Central memory CD8-positive, alpha-beta T cell (primary cell): ENCODE measurements around the gene DHX36.

Experiments used
- ATAC-seq: fragments of 150-1000 bp; cut with Tn5 transposase; replicated peaks from 2 replicates; pipeline ENCODE4 v1.10.0; 2022; ENCODE audit warnings: mild to moderate bottlenecking, moderate FRiP score, moderate number of reproducible peaks; ENCODE audit not compliant: poor library complexity, severe bottlenecking; ENCODE audit errors: extremely low read depth
- DNase-seq, 2 donors: peaks; one replicate each; pipeline ENCODE4 v3.0.0; 2021; ENCODE audit warnings: low spot score in 2 of 2
- H3K27ac Mint-ChIP-seq: one replicate; pipeline ENCODE4 v1.8.0; 2022; ENCODE audit warnings: low read depth, mild to moderate bottlenecking, moderate library complexity, mixed read lengths
- H3K27me3 Mint-ChIP-seq: one replicate; pipeline ENCODE4 v1.8.0; 2022; ENCODE audit warnings: mixed read lengths
- H3K36me3 Mint-ChIP-seq: one replicate; pipeline ENCODE4 v1.8.0; 2022; ENCODE audit warnings: mild to moderate bottlenecking, moderate library complexity, mixed read lengths; ENCODE audit not compliant: insufficient read depth
- H3K4me1 Mint-ChIP-seq: one replicate; pipeline ENCODE4 v1.8.0; 2022; ENCODE audit warnings: mixed read lengths
- H3K4me3 Mint-ChIP-seq: one replicate; pipeline ENCODE4 v1.8.0; 2022; ENCODE audit warnings: mild to moderate bottlenecking, moderate library complexity, mixed read lengths
- H3K9me3 Mint-ChIP-seq: one replicate; pipeline ENCODE4 v1.8.0; 2022; ENCODE audit warnings: mixed read lengths

The DHX36 gene

DNA sequence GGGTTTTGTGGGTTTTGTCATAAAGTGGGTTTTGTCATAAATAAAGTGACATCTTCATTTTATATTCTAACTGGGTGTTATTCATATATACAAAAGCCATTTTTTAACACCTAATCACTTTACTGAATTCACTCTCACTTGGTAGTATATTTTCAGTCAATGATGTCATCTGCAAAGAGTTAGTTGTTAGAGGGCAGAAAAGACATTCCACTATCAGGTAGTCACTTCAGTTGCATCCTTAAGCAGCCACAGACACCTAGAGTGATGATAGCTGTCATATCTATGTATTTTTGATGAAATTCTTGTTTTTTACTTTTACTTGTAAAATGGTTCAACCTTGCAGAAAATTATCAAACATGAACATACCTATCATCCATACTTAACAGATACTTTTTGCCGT is 89.0 kb downstream of the DHX36 start:
- Mint-ChIP-seq H3K27me3 (peaks cover 52% of the 10 kb centered on the region), H3K27ac (no peak overlapping the region), H3K9me3 (no peaks in the 10 kb centered on the region), H3K4me3 (no peak overlapping the region), H3K4me1 (no peaks in the 10 kb centered on the region), H3K36me3 (peaks cover 1% of the 10 kb centered on the region)
- DNase-seq (no peak), ATAC-seq (no peak)

DNA sequence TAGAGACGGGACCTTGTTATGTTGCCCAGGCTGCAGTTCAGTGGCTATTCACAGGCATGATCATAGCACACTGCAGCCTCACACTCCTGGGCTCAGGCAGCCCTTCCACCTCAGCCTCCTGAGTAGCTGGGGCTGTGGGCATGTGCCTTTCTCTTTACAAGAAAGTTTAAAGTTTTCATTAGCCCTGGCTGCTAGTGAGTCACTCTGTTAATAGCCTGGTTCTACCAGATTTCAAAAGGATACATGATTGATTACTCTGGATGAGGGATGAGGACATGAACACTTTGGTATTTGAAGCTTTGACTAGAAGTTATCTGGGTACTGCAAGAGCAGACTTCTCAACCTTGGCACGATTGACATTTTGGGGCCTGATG is 95.1 kb downstream of the DHX36 start:
- no peak overlapping the region for H3K4me3 Mint-ChIP-seq
- H3K27me3 Mint-ChIP-seq: peaks cover 14% of the 10 kb centered on the region

DNA sequence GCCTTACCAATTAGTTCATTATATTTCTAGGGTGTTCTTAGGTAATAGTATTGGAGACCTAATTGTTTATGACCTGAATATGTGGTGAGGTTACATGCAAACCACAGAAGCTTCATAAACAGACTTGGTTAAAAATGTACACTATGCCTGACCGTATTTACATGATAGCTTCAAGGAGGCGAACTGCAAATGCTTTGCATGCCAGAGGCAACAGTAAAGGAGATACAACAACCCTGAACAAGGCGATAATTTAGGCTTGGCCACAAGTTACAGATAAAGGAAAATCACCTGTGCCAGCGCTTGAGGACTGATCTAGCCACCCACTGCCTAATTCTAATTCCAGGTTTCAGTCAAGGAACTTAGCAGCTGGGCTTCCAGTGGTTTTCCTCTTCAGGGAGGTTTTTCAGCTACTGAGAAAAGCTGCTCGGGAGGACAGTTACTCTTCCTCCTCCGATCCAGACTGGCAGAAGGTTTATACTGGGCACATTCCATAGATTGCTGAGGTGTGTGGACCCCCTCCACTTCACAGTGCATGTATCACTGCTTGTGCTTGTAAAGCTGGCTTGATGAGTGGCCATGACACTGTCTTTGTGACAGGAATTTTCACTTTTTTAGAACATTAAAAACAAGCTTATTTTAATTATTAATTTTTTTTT is 95.6 kb downstream of the DHX36 start:
- Mint-ChIP-seq H3K4me1 (no peaks in the 10 kb centered on the region), H3K9me3 (no peaks in the 10 kb centered on the region), H3K27ac (no peak overlapping the region), H3K4me3 (no peak overlapping the region), H3K27me3 (peaks cover 9% of the 10 kb centered on the region), H3K36me3 (no peaks in the 10 kb centered on the region)
- DNase-seq (no peak), ATAC-seq (no peak)

More for the DNA sequence above, 95.1 kb downstream of the DHX36 start:
- H3K36me3 Mint-ChIP-seq: no peaks in the 10 kb centered on the region
- H3K9me3 Mint-ChIP-seq: no peaks in the 10 kb centered on the region
- ATAC-seq (no peak), DNase-seq (no peak)
- no peaks in the 10 kb centered on the region for H3K4me1 Mint-ChIP-seq
- no peak overlapping the region for H3K27ac Mint-ChIP-seq

DNA sequence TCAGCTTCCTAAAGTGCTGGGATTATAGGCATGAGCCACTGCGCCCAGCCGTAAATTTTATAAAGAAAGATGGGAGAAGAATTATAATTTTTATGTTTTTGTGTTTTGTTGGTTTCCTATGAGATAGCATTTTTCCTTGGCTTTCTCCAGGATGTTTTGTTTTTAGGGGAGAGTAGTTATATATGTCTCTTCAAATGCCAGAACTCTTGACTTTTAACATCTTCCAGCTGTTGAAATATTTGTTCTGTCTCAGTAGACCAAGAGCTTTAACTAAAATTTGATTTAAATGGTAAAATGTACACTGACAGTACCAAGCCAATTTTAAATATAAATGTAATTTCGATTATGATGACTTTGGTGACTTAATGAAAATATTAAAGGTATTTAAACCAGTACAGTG is 96.8 kb downstream of the DHX36 start:
- DNase-seq (no peak), ATAC-seq (no peak)
- Mint-ChIP-seq H3K4me1 (no peaks in the 10 kb centered on the region), H3K4me3 (no peak overlapping the region), H3K27me3 (no peaks in the 10 kb centered on the region), H3K36me3 (no peaks in the 10 kb centered on the region), H3K27ac (no peak overlapping the region), H3K9me3 (no peaks in the 10 kb centered on the region)

DNA sequence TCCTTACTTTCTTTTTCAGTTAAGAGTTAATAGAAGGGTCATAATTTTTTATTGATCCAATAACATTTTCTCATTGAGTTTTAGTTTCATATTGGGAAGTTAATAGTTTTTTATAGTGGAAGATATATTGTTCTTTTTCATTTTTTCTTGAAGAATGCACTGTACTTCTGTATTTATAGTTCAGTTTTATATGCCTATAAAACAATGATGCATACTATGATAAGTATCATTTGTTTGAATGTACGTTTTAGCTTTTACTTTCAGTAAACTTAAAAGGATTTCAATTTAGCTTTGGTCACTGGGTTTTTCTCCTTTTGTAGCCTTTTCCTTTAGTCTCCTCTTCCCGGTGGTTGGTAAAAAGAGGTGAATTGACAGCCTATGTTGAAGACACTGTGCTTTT is 98.8 kb downstream of the DHX36 start:
- Mint-ChIP-seq H3K4me3 (no peak overlapping the region), H3K4me1 (no peaks in the 10 kb centered on the region), H3K27me3 (peaks cover 4% of the 10 kb centered on the region), H3K36me3 (no peaks in the 10 kb centered on the region), H3K27ac (no peak overlapping the region), H3K9me3 (no peaks in the 10 kb centered on the region)
- no peak for ATAC-seq
- no peak for DNase-seq

DNA sequence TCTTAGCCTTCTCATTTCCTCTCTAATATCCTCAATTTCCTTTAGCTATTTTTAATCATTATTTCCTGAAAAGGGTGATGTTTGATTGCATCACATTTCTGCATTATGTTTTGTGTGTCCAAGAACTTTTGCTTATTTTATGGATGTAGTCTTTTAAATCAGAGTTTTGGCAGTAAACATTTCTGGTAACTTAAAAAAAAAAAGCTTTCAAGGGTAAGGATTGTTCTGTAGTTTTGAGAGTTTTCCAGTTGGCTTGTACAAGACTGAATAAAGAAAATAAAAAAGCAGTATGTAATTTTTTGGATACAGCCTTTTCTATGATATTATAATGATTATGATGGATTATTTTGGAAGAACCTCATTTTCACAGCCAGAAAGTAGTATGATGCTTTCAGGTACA is 99.4 kb downstream of the DHX36 start:
- ATAC-seq (no peak), DNase-seq (no peak)
- Mint-ChIP-seq H3K4me3 (no peak overlapping the region), H3K27ac (no peak overlapping the region), H3K27me3 (peaks cover 11% of the 10 kb centered on the region), H3K36me3 (no peaks in the 10 kb centered on the region), H3K4me1 (no peaks in the 10 kb centered on the region), H3K9me3 (no peaks in the 10 kb centered on the region)

DNA sequence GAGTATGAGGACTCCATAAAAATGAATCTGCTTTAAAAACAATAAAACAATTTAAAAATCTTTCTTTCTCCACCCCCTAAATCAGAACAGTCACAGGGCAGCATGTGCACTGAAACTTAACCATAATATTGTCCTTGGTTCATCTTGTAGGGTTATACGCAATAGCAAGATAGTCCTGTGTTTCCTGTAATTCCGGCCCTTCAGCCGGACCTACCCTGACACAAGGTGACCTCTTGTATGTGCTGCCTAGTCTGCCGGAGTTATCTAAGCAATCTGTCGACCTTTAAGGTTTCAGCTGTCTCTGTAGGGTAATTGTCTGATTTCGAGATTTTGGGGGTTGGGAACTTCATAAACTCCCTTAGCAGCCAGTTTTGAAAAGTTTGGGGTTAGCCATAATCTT is 99.9 kb downstream of the DHX36 start:
- ATAC-seq (no peak), DNase-seq (no peak)
- H3K9me3 Mint-ChIP-seq: no peaks in the 10 kb centered on the region
- peaks cover 12% of the 10 kb centered on the region for H3K27me3 Mint-ChIP-seq
- H3K36me3 Mint-ChIP-seq: no peaks in the 10 kb centered on the region
- no peaks in the 10 kb centered on the region for H3K4me1 Mint-ChIP-seq
- H3K4me3 Mint-ChIP-seq: no peak overlapping the region
- no peak overlapping the region for H3K27ac Mint-ChIP-seq

DNA sequence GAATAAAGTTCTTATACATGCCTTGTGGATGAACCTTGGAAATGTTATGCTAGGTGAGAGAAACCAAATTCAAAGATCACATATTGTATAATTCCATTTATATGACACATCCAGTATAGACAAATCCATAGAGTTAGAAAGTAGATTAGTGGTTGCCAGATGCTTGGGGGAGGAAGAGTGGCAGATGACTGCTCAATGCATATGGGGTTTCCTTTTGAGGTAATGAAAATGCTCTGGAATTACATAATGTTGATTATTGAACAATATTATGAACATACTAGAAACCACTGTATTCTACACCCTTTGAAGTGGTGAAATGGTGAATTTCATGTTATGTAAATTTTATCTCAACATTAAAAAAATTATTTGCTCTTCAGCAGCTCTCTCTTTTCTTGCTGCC is 100.8 kb downstream of the DHX36 start:
- H3K27ac Mint-ChIP-seq: no peak overlapping the region
- no peaks in the 10 kb centered on the region for H3K9me3 Mint-ChIP-seq
- no peaks in the 10 kb centered on the region for H3K36me3 Mint-ChIP-seq
- H3K27me3 Mint-ChIP-seq: peaks cover 12% of the 10 kb centered on the region
- no peaks in the 10 kb centered on the region for H3K4me1 Mint-ChIP-seq
- DNase-seq (no peak), ATAC-seq (no peak)
- no peak overlapping the region for H3K4me3 Mint-ChIP-seq
